H1 (cell line): Measurements from ENCODE around the gene KLHDC4. TPM values are rescaled to one million over a fixed set of nuclear protein-coding genes. Genes with fewer than 3 reads are reported as not detected.

Source experiments
- CTCF ChIA-PET: fragments of 300-600 bp; sonication (Branson Sonifier 250); formaldehyde crosslinking; loops from one replicate; lab custom pipeline; 2021; ENCODE audit not compliant: partially characterized antibody; lab: Charles Lee
- POLR2A ChIA-PET: fragments of 300-600 bp; sonication (Branson Sonifier 250); formaldehyde crosslinking; loops from one replicate; lab custom pipeline; 2021; ENCODE audit warnings: inconsistent platforms; ENCODE audit not compliant: partially characterized antibody; lab: Charles Lee
- DNase-seq, 2 experiments: peaks; one replicate each; pipeline versions ENCODE4 v3.0.0 to v3.0.0-alpha.2; 2010 to 2022; ENCODE audit warnings: low spot score in 2 of 2, low read depth in 1 of 2, mixed read lengths in 1 of 2
- FAIRE-seq: peaks from 2 replicates; lab custom pipeline; 2011; peaks lifted over from hg19 to GRCh38; lab: Jason Lieb, UNC
- H2AFZ ChIP-seq: 2 replicates; pipeline ENCODE4 v1.8.1; 2012; ENCODE audit warnings: low read length, inconsistent platforms
- H2AK5ac ChIP-seq: 2 replicates; pipeline ENCODE4 v1.6.1; 2013; ENCODE audit warnings: low read depth, low read length
- H2BK120ac ChIP-seq: replicated peaks from 2 replicates; pipeline ENCODE3; 2013; ENCODE audit warnings: low read depth, low read length, inconsistent platforms
- H2BK12ac ChIP-seq: 2 replicates; pipeline ENCODE4 v1.6.1; 2013; ENCODE audit warnings: low read depth, low read length
- H2BK15ac ChIP-seq: 2 replicates; pipeline ENCODE4 v1.6.1; 2013; ENCODE audit warnings: low read length
- H2BK20ac ChIP-seq: 2 replicates; pipeline ENCODE4 v1.6.1; 2013; ENCODE audit warnings: low read length
- H2BK5ac ChIP-seq: 2 replicates; pipeline ENCODE4 v1.6.1; 2013; ENCODE audit warnings: low read depth, low read length
- H3K14ac ChIP-seq: 2 replicates; pipeline ENCODE4 v1.6.1; 2013; ENCODE audit warnings: inconsistent platforms; ENCODE audit not compliant: insufficient read length
- H3K18ac ChIP-seq: 2 replicates; pipeline ENCODE4 v1.6.1; 2013; ENCODE audit warnings: low read length; ENCODE audit errors: extremely low read depth
- H3K23ac ChIP-seq: 2 replicates; pipeline ENCODE4 v1.6.1; 2013; ENCODE audit warnings: inconsistent platforms; ENCODE audit not compliant: insufficient read length
- H3K23me2 ChIP-seq: 2 replicates; pipeline ENCODE4 v1.6.1; 2013; ENCODE audit warnings: low read depth, low read length
- H3K27ac ChIP-seq: 2 replicates; pipeline ENCODE4 v1.6.1; 2011; ENCODE audit warnings: low read depth, low read length, inconsistent platforms
- H3K27me3 ChIP-seq, 4 experiments: replicated peaks in 1 of 4; 1 replicate in 1 of 4; 2 replicates in 3 of 4; pipeline versions ENCODE4 v1.6.1 to v1.8.1; 2011 to 2013; ENCODE audit warnings: low read length in 3 of 4, mild to moderate bottlenecking in 3 of 4, inconsistent platforms in 2 of 4, mixed read lengths in 2 of 4, moderate library complexity in 1 of 4; ENCODE audit not compliant: control insufficient read depth in 3 of 4, insufficient read depth in 3 of 4; ENCODE audit errors: extremely low read depth in 1 of 4
- H3K36me3 ChIP-seq, 4 experiments: 2 replicates each; pipeline versions ENCODE4 v1.6.1 to v1.8.1; 2011 to 2013; ENCODE audit warnings: mild to moderate bottlenecking in 4 of 4, low read length in 3 of 4, moderate library complexity in 2 of 4, control low read depth in 1 of 4, inconsistent platforms in 1 of 4; ENCODE audit not compliant: insufficient read depth in 4 of 4, control insufficient read depth in 2 of 4
- H3K4ac ChIP-seq: replicated peaks from 2 replicates; pipeline ENCODE3; 2013; ENCODE audit warnings: low read length, low read depth, mixed read lengths, inconsistent platforms; ENCODE audit not compliant: insufficient read length
- H3K4me1 ChIP-seq, 4 experiments: replicated peaks in 1 of 4; 1 replicate in 1 of 4; 2 replicates in 3 of 4; pipeline versions ENCODE4 v1.6.1 to v1.8.1; 2011 to 2013; ENCODE audit warnings: low read length in 3 of 4, inconsistent platforms in 2 of 4, mixed read lengths in 1 of 4; ENCODE audit not compliant: insufficient read depth in 4 of 4, control insufficient read depth in 3 of 4
- H3K4me2 ChIP-seq, 2 experiments: 2 replicates each; pipeline versions ENCODE4 v1.6.1 to v1.8.1; 2011 to 2013; ENCODE audit warnings: low read depth in 2 of 2, low read length in 2 of 2, control low read depth in 1 of 2, inconsistent platforms in 1 of 2, mild to moderate bottlenecking in 1 of 2; ENCODE audit not compliant: insufficient read depth in 1 of 2
- H3K4me3 ChIP-seq, 4 experiments: fragments of 200-600, 300-600 bp in 1 of 4; sonication (generic), shearing (Covaris generic), sonication (Bioruptor Twin) in 1 of 4; 2 replicates each; pipeline versions ENCODE4 v1.5.1 to v1.8.1; 2011 to 2016; ENCODE audit warnings: low read length in 4 of 4, low read depth in 3 of 4, control low read depth in 2 of 4, inconsistent platforms in 2 of 4, mild to moderate bottlenecking in 2 of 4, mixed read lengths in 1 of 4, moderate library complexity in 1 of 4; ENCODE audit not compliant: insufficient read depth in 2 of 4; ENCODE audit errors: extremely low read depth in 1 of 4
- H3K56ac ChIP-seq: replicated peaks from 2 replicates; pipeline ENCODE3; 2013; ENCODE audit warnings: low read depth, mild to moderate bottlenecking, mixed read lengths, low read length, inconsistent platforms; ENCODE audit not compliant: insufficient read length
- H3K79me1 ChIP-seq: 2 replicates; pipeline ENCODE4 v1.6.1; 2013; ENCODE audit warnings: low read depth, low read length, control low read depth
- H3K79me2 ChIP-seq, 2 experiments: 2 replicates each; pipeline versions ENCODE4 v1.6.1 to v1.8.1; 2012 to 2013; ENCODE audit warnings: low read length in 2 of 2, mild to moderate bottlenecking in 2 of 2, inconsistent platforms in 1 of 2; ENCODE audit not compliant: insufficient read depth in 2 of 2, control insufficient read depth in 1 of 2
- H3K9ac ChIP-seq, 4 experiments: replicated peaks in 1 of 4; 1 replicate in 1 of 4; 2 replicates in 3 of 4; pipeline versions ENCODE4 v1.6.1 to v1.8.1; 2011 to 2013; ENCODE audit warnings: low read depth in 3 of 4, low read length in 3 of 4, control low read depth in 2 of 4, mild to moderate bottlenecking in 2 of 4, moderate library complexity in 2 of 4, inconsistent platforms in 1 of 4; ENCODE audit errors: extremely low read depth in 1 of 4
- H3K9me3 ChIP-seq, 2 experiments: 2 replicates each; pipeline versions ENCODE4 v1.6.1 to v1.8.1; 2012 to 2013; ENCODE audit warnings: mild to moderate bottlenecking in 2 of 2, moderate library complexity in 2 of 2, control low read depth in 1 of 2, inconsistent platforms in 1 of 2, low read depth in 1 of 2, low read length in 1 of 2, mixed read lengths in 1 of 2; ENCODE audit not compliant: insufficient read depth in 2 of 2
- H4K20me1 ChIP-seq, 2 experiments: replicated peaks in 1 of 2; 2 replicates each; pipeline versions ENCODE3 to v1.8.1; 2011 to 2013; ENCODE audit warnings: inconsistent platforms in 2 of 2, low read length in 2 of 2, mild to moderate bottlenecking in 1 of 2; ENCODE audit not compliant: insufficient read depth in 2 of 2, control insufficient read depth in 1 of 2
- H4K5ac ChIP-seq: 2 replicates; pipeline ENCODE4 v1.6.1; 2013; ENCODE audit warnings: low read length, low read depth, mixed read lengths, inconsistent platforms; ENCODE audit not compliant: insufficient read length
- H4K8ac ChIP-seq: 2 replicates; pipeline ENCODE4 v1.8.0; 2013; ENCODE audit warnings: mild to moderate bottlenecking, moderate library complexity, low read length, inconsistent platforms; ENCODE audit not compliant: insufficient read depth; ENCODE audit errors: extremely low read depth
- H4K91ac ChIP-seq: replicated peaks from 2 replicates; pipeline ENCODE3; 2013; ENCODE audit warnings: low read length, mixed read lengths, inconsistent platforms; ENCODE audit not compliant: insufficient read length
- ATF2 ChIP-seq: IDR thresholded peaks from 2 replicates; pipeline ENCODE4 v1.6.1; 2012; ENCODE audit warnings: low read length, inconsistent platforms
- CREB1 ChIP-seq: IDR thresholded peaks from 2 replicates; pipeline ENCODE4 v1.6.1; 2012; ENCODE audit warnings: inconsistent platforms
- E2F6 ChIP-seq: IDR thresholded peaks from 2 replicates; pipeline ENCODE4 v1.6.1; 2012; ENCODE audit warnings: inconsistent platforms
- KDM4A ChIP-seq: IDR thresholded peaks from one replicate; pipeline ENCODE4 v1.7.1; 2012; ENCODE audit warnings: low read depth, mild to moderate bottlenecking, moderate library complexity, low read length, inconsistent platforms; ENCODE audit not compliant: severe bottlenecking
- NANOG ChIP-seq: IDR thresholded peaks from 2 replicates; pipeline ENCODE4 v1.6.1; 2011; ENCODE audit warnings: low read length, low read depth, mild to moderate bottlenecking, inconsistent platforms; ENCODE audit not compliant: insufficient read depth, poor library complexity, severe bottlenecking
- RNF2 ChIP-seq: fragments of 200-900, 300-1000 bp; sonication (generic); IDR thresholded peaks from 2 replicates; pipeline ENCODE4 v1.7.1; 2016; ENCODE audit warnings: borderline replicate concordance, low read depth, mild to moderate bottlenecking, antibody characterized with exemption, low read length; ENCODE audit not compliant: poor library complexity, severe bottlenecking; ENCODE audit errors: missing control alignments
- TBP ChIP-seq: IDR thresholded peaks from 2 replicates; pipeline ENCODE4 v1.6.1; 2011; ENCODE audit warnings: low read depth, low read length, improper control_type of control experiment
- WGBS, 2 experiments: shearing (Covaris generic) in 1 of 2; methylation state at CpG; one replicate each; pipeline versions ENCODE4 v1.1.6 to v1.1.7; 2013 to 2015; ENCODE audit warnings: low lambda C conversion rate in 2 of 2, mixed read lengths in 2 of 2, inconsistent platforms in 1 of 2, low coverage in 1 of 2, missing lambda C conversion rate in 1 of 2; ENCODE audit not compliant: insufficient replicate concordance in 2 of 2, insufficient coverage in 1 of 2, insufficient read length in 1 of 2; ENCODE audit errors: extremely low coverage in 1 of 2, missing lambda C conversion rate in 1 of 2; 5-methylcytosine and 5-hydroxymethylcytosine counted together
- polyA plus RNA-seq, 7 experiments: library from polyadenylated mRNA; depleted of rRNA in 3 of 7; stranded (reverse) in 5 of 7; unstranded in 2 of 7; fragments of >200 nt in 5 of 7; fragments of 200-250 nt in 2 of 7; gene quantifications; 1 replicate in 5 of 7; 2 replicates in 1 of 7; 4 replicates in 1 of 7; pipeline versions ENCODE4 v1.2.1 to v1.2.3, GENCODE V29; 2011 to 2013; ENCODE audit warnings: missing spikeins in 2 of 7, mixed read lengths in 2 of 7
- total RNA-seq: library from RNA; stranded (reverse); fragmentation: NEBNext Ultra II Directional; extraction: Animal tissue kit (Norgen Biotek cat#: 25700); gene quantifications from 2 replicates; pipeline ENCODE4 v1.2.1, GENCODE V29; 2021

KLHDC4 gene
- total and polyA plus RNA-seq, 2 of the 8 experiments (the other 6 are each of a cell fraction or from before 2014, with no cell fraction given): 23.7 to 63.9 TPM

GRCh38 chr16:87698241-87698640 lies 67.5 kb downstream of the KLHDC4 start:
- Histone ChIP-seq H3K56ac (no peak overlapping the region), H3K79me2 (no peaks in the 10 kb centered on the region), H2AK5ac (no peak overlapping the region), H3K14ac (no peak overlapping the region), H3K4me1 (no peaks in the 10 kb centered on the region), H3K27ac (no peak overlapping the region), H4K20me1 (peaks cover 7 to 8% of the 10 kb centered on the region in 2 experiments), H3K4me3 (no peak overlapping the region), H2BK15ac (no peak overlapping the region), H3K9me3 (no peaks in the 10 kb centered on the region), H3K27me3 (no peaks in the 10 kb centered on the region), H3K9ac (no peak overlapping the region), H2BK120ac (no peak overlapping the region), H3K18ac (no peak overlapping the region), H3K4ac (no peak overlapping the region)
- CTCF ChIA-PET: interaction anchor here (0.8 to 1.6 kb wide), 4 partner anchors 24 to 267 kb away, joined by 3 to 5 read pairs (median 3); no protein-coding TSS in a partner anchor
- WGBS, 2 experiments: 88% methylated on average over 7 of the region's 7 CpGs; no CpG with 5 or more reads in 1 of the 2 experiments
- FAIRE-seq: no peak
- TF ChIP-seq ATF2: no peak
- no peak for TF ChIP-seq E2F6
- no peak for TF ChIP-seq KDM4A
- no peak for TF ChIP-seq TBP
- TF ChIP-seq NANOG: no peak
- no peak for TF ChIP-seq RNF2
- TF ChIP-seq CREB1: no peak
- TF ChIP-seq, all 59 proteins: peak for 0
- H3K23me2 ChIP-seq: no peaks in the 10 kb centered on the region
- H2BK5ac ChIP-seq: no peak overlapping the region
- H2BK12ac ChIP-seq: no peak overlapping the region
- no peak overlapping the region for H2AFZ ChIP-seq
- peaks cover 9 to 43% (median 24%) of the 10 kb centered on the region in 4 experiments; a peak in 7 of 8 replicates for H3K36me3 ChIP-seq
- H2BK20ac ChIP-seq: no peak overlapping the region
- H3K79me1 ChIP-seq: no peaks in the 10 kb centered on the region
- POLR2A ChIA-PET: no interaction called here
- H4K5ac ChIP-seq: no peak overlapping the region
- H3K4me2 ChIP-seq: no peak overlapping the region
- no peak overlapping the region for H4K91ac ChIP-seq
- DNase-seq: no peak
- no peak overlapping the region for H4K8ac ChIP-seq
- no peak overlapping the region for H3K23ac ChIP-seq
